Effector CD4-positive, alpha-beta T cell (primary cell): Measurements from ENCODE around the gene LCMT1.
"Not testable (repeated sequence)": the region's sequence is repeated elsewhere in the genome, so short reads cannot be mapped to it uniquely, and the experiment has no call there.

Source experiments
- DNase-seq: peaks from one replicate; pipeline ENCODE4 v3.0.0-alpha.2; 2020

Gene LCMT1

GRCh38 chr16:25095636-25096035 lies 15.9 kb upstream of the LCMT1 start:
- no peak for DNase-seq

GRCh38 chr16:25097276-25097975 lies 14.1 kb upstream of the LCMT1 start:
- DNase-seq, result no peak

- DNase-seq, result no peak
Observed at GRCh38 chr16:25100511-25100910, 11.0 kb upstream of the LCMT1 start.

GRCh38 chr16:25106567-25107465 lies 4.7 kb upstream of the LCMT1 start:
- peak; percentile 56 for DNase-seq

- DNase-seq, result no peak
Observed at GRCh38 chr16:25107466-25107792, 4.1 kb upstream of the LCMT1 start.

GRCh38 chr16:25108054-25108453 lies 3.5 kb upstream of the LCMT1 start:
- DNase-seq, result peak; percentile 16

- DNase-seq, result no peak
Observed at GRCh38 chr16:25109643-25110042, 1.9 kb upstream of the LCMT1 start.

GRCh38 chr16:25110387-25110947 lies 1.1 kb upstream of the LCMT1 start:
- DNase-seq, result no peak

- no peak for DNase-seq
Observed at GRCh38 chr16:25114121-25114520, 2.6 kb downstream of the LCMT1 start.

GRCh38 chr16:25118851-25119578 lies 7.5 kb downstream of the LCMT1 start:
- no peak for DNase-seq

GRCh38 chr16:25121824-25122600 lies 10.5 kb downstream of the LCMT1 start:
- DNase-seq, result no peak

- DNase-seq, result no peak
Observed at GRCh38 chr16:25124503-25124902, 13.0 kb downstream of the LCMT1 start.

GRCh38 chr16:25126086-25126666 lies 14.6 kb downstream of the LCMT1 start:
- not testable (repeated sequence) for DNase-seq

GRCh38 chr16:25126820-25127232 lies 15.3 kb downstream of the LCMT1 start:
- no peak for DNase-seq

GRCh38 chr16:25132751-25133150 lies 21.2 kb downstream of the LCMT1 start:
- DNase-seq, result not testable (repeated sequence)

- no peak for DNase-seq
Observed at GRCh38 chr16:25134166-25134700, 22.7 kb downstream of the LCMT1 start.

GRCh38 chr16:25135254-25135878 lies 23.8 kb downstream of the LCMT1 start:
- no peak for DNase-seq

- no peak for DNase-seq
Observed at GRCh38 chr16:25138130-25138529, 26.6 kb downstream of the LCMT1 start.

GRCh38 chr16:25140459-25140858 lies 28.9 kb downstream of the LCMT1 start:
- DNase-seq, result no peak

GRCh38 chr16:25141648-25142047 lies 30.1 kb downstream of the LCMT1 start:
- no peak for DNase-seq

GRCh38 chr16:25143928-25144327 lies 32.4 kb downstream of the LCMT1 start:
- no peak for DNase-seq
